Suppressor macrophage (primary cell): ENCODE results near the gene CDKN2AIPNL.

Source experiments
- DNase-seq, 4 experiments: peaks; one replicate each; pipeline ENCODE4 v3.0.0-alpha.2; 2020 to 2022
- total RNA-seq, 17 experiments: gene quantifications; one replicate each; lab custom pipeline; 2026; ENCODE audit warnings: mixed read lengths in 6 of 17, inconsistent platforms in 3 of 17; lab: John Stamatoyannopoulos, UW

Gene CDKN2AIPNL
- 3.4 to 12.4 (median 7.9) reads per million in 17 experiments for total RNA-seq

- peak; percentile 90 to 96 (median 92) for DNase-seq
These were observed at the start of gene CDKN2AIPNL for GRCh38 chr5:134411546-134412266. CDKN2AIPNL (minus strand) TSS chr5:134411881; CDS start chr5:134411854, 27 bp downstream.

GRCh38 chr5:134460551-134460950 lies 48.9 kb upstream of the CDKN2AIPNL start:
- peak in 1 of 4 experiments; percentile 10 for DNase-seq

- no peak for DNase-seq
These were observed 47.8 kb upstream of the CDKN2AIPNL start for GRCh38 chr5:134459491-134459890.

GRCh38 chr5:134459010-134459403 lies 47.3 kb upstream of the CDKN2AIPNL start:
- no peak for DNase-seq

- no peak for DNase-seq
These were observed 46.7 kb upstream of the CDKN2AIPNL start for GRCh38 chr5:134458234-134459009.

- DNase-seq: no peak
These were observed 46.1 kb upstream of the CDKN2AIPNL start for GRCh38 chr5:134457801-134458200.

GRCh38 chr5:134456825-134457224 lies 45.1 kb upstream of the CDKN2AIPNL start:
- DNase-seq: no peak

- no peak for DNase-seq
These were observed 43.8 kb upstream of the CDKN2AIPNL start for GRCh38 chr5:134455466-134455865.

GRCh38 chr5:134453016-134453415 lies 41.3 kb upstream of the CDKN2AIPNL start:
- no peak for DNase-seq

- DNase-seq: no peak
These were observed 40.3 kb upstream of the CDKN2AIPNL start for GRCh38 chr5:134451936-134452505.

- no peak for DNase-seq
These were observed 39.7 kb upstream of the CDKN2AIPNL start for GRCh38 chr5:134451225-134451935.

- DNase-seq: peak; percentile 13 to 51 (median 36)
These were observed 38.7 kb upstream of the CDKN2AIPNL start for GRCh38 chr5:134450374-134450773.

- no peak for DNase-seq
These were observed 37.5 kb upstream of the CDKN2AIPNL start for GRCh38 chr5:134449167-134449566.

GRCh38 chr5:134447815-134448520 lies 36.3 kb upstream of the CDKN2AIPNL start:
- no peak for DNase-seq

GRCh38 chr5:134446938-134447337 lies 35.3 kb upstream of the CDKN2AIPNL start:
- no peak for DNase-seq

GRCh38 chr5:134445856-134446818 lies 34.5 kb upstream of the CDKN2AIPNL start:
- DNase-seq: no peak

GRCh38 chr5:134444941-134445471 lies 33.3 kb upstream of the CDKN2AIPNL start:
- DNase-seq: peak in 1 of 4 experiments; percentile 20

- DNase-seq: no peak
These were observed 28.6 kb upstream of the CDKN2AIPNL start for GRCh38 chr5:134440201-134440755.

GRCh38 chr5:134439210-134439654 lies 27.6 kb upstream of the CDKN2AIPNL start:
- no peak for DNase-seq

GRCh38 chr5:134438721-134439123 lies 27.0 kb upstream of the CDKN2AIPNL start:
- no peak for DNase-seq
